PC-3 (cell line): ENCODE measurements around the gene HAUS1. TPM values are rescaled to one million over a fixed set of nuclear protein-coding genes. Genes with fewer than 3 reads are reported as not detected.
A peak's percentile ranks its signal among the peaks of the same experiment; 100 is the strongest.
"Not testable (repeated sequence)": the region's sequence is repeated elsewhere in the genome, so short reads cannot be mapped to it uniquely, and the experiment has no call there.

Source experiments
- ATAC-seq: fragments of 200-7000 bp; cut with Tn5 transposase; 2 replicates; pipeline ENCODE4 v1.9.1; 2020; ENCODE audit warnings: mild to moderate bottlenecking, moderate library complexity
- BruUV-seq: library from RNA; stranded (reverse); fragments of 400-500 nt; replicated peaks from 2 replicates; lab custom pipeline; 2021; lab: Mats Ljungman, UMichigan
- CTCF ChIA-PET: fragments of 300-600 bp; sonication (Branson Sonifier 250); formaldehyde crosslinking; loops from one replicate; lab custom pipeline; 2022; ENCODE audit warnings: antibody characterized with exemption; lab: Charles Lee
- POLR2A ChIA-PET: fragments of 300-600 bp; sonication (Branson Sonifier 250); formaldehyde crosslinking; loops from one replicate; lab custom pipeline; 2022; ENCODE audit warnings: antibody characterized with exemption; ENCODE audit not compliant: unreplicated experiment; lab: Charles Lee
- DNase-seq: peaks from one replicate; pipeline ENCODE4 v3.0.0-alpha.2; 2015
- H2AFZ ChIP-seq: fragments of 300-600 bp; sonication (generic); 2 replicates; pipeline ENCODE4 v1.6.0; 2016; ENCODE audit warnings: antibody characterized with exemption, low read length
- H3F3A ChIP-seq: fragments of 300-600 bp; sonication (generic); one replicate; pipeline ENCODE4 v1.6.0; 2017; ENCODE audit warnings: antibody characterized with exemption, low read length, control low read depth, mild to moderate bottlenecking; ENCODE audit not compliant: unreplicated experiment
- H3K27ac ChIP-seq: fragments of 300-600 bp; sonication (generic); 2 replicates; pipeline ENCODE4 v1.5.1; 2016; ENCODE audit warnings: mild to moderate bottlenecking, low read length
- H3K27me3 ChIP-seq: fragments of 300-600 bp; sonication (generic); 2 replicates; pipeline ENCODE4 v1.6.1; 2016; ENCODE audit warnings: low read length, mixed read lengths
- H3K36me3 ChIP-seq: fragments of 300-600 bp; sonication (generic); 2 replicates; pipeline ENCODE4 v1.6.1; 2016; ENCODE audit warnings: low read depth, mixed run types, low read length, mixed read lengths
- H3K4me1 ChIP-seq: fragments of 300-600 bp; sonication (generic); 2 replicates; pipeline ENCODE4 v1.5.1; 2016; ENCODE audit warnings: low read length; ENCODE audit not compliant: insufficient read depth
- H3K4me2 ChIP-seq: fragments of 300-600 bp; sonication (generic); 2 replicates; pipeline ENCODE4 v1.6.0; 2016; ENCODE audit warnings: low read length
- H3K4me3 ChIP-seq: fragments of 300-600 bp; sonication (generic); 2 replicates; pipeline ENCODE4 v1.5.1; 2016; ENCODE audit warnings: mild to moderate bottlenecking, low read length, mixed read lengths
- H3K79me2 ChIP-seq: fragments of 300-600 bp; sonication (generic); 2 replicates; pipeline ENCODE4 v1.6.1; 2017; ENCODE audit warnings: low read length, mixed read lengths
- H3K9ac ChIP-seq: fragments of 300-600 bp; sonication (generic); 2 replicates; pipeline ENCODE4 v1.6.0; 2016; ENCODE audit warnings: mild to moderate bottlenecking, low read length
- H3K9me2 ChIP-seq: fragments of 300-600 bp; sonication (generic); replicated peaks from 2 replicates; pipeline ENCODE4 v1.6.1; 2016; ENCODE audit warnings: mixed run types, low read length, mixed read lengths
- H3K9me3 ChIP-seq: fragments of 300-600 bp; sonication (generic); 2 replicates; pipeline ENCODE4 v1.6.1; 2016; ENCODE audit warnings: low read length, mixed read lengths
- H4K20me1 ChIP-seq: fragments of 300-600 bp; sonication (generic); 2 replicates; pipeline ENCODE4 v1.6.1; 2016; ENCODE audit warnings: low read length, mixed read lengths
- EZH2 ChIP-seq: fragments of 300-600 bp; sonication (generic); IDR thresholded peaks from one replicate; pipeline ENCODE4 v1.6.1; 2017; ENCODE audit warnings: antibody characterized with exemption, mild to moderate bottlenecking, low read length; ENCODE audit not compliant: unreplicated experiment
- EZH2phosphoT487 ChIP-seq: fragments of 300-600 bp; sonication (generic); IDR thresholded peaks from 2 replicates; pipeline ENCODE4 v1.6.1; 2018; ENCODE audit warnings: mild to moderate bottlenecking, antibody characterized with exemption, low read length, borderline replicate concordance
- intact Hi-C: fragments of 100-400 bp; cut with micrococcal nuclease; formaldehyde crosslinking; loops from 2 replicates; pipeline ENCODE4 v1.9.0; 2023
- total RNA-seq: library from RNA; depleted of rRNA; stranded (reverse); fragments of >200 nt; gene quantifications from 2 replicates; pipeline ENCODE4 v1.2.3, GENCODE V29; 2014
- TF ChIP-seq, protein P1 (sequence below): fragments of 300-600 bp; sonication (generic); conservative IDR thresholded peaks from 2 replicates; pipeline ENCODE4 v1.5.1; 2017; ENCODE audit warnings: antibody characterized with exemption, low read depth, mild to moderate bottlenecking, low read length

The HAUS1 gene
- total RNA-seq, 1 experiment from 2014 or later = 17.7 TPM

DNA sequence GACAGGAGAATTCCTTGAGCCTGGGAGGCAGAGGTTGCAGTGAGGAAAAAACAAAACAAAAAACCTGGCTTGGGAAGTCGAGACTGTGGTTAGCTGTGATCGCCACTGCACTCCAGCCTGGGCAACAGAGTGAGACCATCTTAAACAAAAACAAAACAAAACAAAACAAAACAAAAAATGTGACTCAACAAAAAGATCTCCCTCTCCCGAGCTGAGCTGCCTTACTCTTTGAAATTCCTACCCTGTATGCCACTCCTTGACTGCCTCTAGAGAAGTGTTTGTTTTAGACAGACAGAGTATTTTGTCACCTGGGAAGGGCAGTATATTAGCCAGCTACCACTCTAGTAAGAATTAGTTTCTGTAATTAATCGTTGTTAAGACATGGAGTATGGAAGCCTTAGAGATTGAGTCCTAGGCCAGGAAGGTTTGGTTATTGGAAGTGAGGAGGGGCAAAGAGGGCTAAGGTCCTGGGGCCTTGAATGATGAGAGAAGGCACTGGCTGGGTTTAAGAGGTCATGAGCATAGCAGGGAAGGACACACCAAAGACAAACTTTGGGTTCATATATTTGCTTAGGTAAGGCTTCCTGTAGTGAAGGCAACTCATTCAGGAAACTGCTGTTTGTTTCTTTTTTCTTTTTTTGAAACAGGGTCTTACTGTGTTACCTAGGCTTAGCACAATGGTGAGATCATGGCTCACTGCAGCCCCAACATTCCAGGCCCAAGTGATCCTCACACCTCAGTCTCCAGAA is 56.0 kb downstream of the HAUS1 start:
- no peak for TF ChIP-seq EZH2phosphoT487
- TF ChIP-seq, protein P1, sequence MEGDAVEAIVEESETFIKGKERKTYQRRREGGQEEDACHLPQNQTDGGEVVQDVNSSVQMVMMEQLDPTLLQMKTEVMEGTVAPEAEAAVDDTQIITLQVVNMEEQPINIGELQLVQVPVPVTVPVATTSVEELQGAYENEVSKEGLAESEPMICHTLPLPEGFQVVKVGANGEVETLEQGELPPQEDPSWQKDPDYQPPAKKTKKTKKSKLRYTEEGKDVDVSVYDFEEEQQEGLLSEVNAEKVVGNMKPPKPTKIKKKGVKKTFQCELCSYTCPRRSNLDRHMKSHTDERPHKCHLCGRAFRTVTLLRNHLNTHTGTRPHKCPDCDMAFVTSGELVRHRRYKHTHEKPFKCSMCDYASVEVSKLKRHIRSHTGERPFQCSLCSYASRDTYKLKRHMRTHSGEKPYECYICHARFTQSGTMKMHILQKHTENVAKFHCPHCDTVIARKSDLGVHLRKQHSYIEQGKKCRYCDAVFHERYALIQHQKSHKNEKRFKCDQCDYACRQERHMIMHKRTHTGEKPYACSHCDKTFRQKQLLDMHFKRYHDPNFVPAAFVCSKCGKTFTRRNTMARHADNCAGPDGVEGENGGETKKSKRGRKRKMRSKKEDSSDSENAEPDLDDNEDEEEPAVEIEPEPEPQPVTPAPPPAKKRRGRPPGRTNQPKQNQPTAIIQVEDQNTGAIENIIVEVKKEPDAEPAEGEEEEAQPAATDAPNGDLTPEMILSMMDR = no peak
- TF ChIP-seq EZH2 = no peak
- CTCF ChIA-PET = interaction anchor here (1.0 kb wide), 1 partner anchor 13 kb away, joined by 6 read pairs; a partner anchor contains a TSS
- Histone ChIP-seq H3K79me2 (no peaks in the 10 kb centered on the region), H2AFZ (no peak overlapping the region), H3K36me3 (no peaks in the 10 kb centered on the region), H3K4me1 (peaks cover 8% of the 10 kb centered on the region), H3K4me2 (no peak overlapping the region), H3K4me3 (no peak overlapping the region), H3F3A (no peaks in the 10 kb centered on the region), H3K27me3 (no peaks in the 10 kb centered on the region), H3K9me2 (no peaks in the 10 kb centered on the region), H3K27ac (no peak overlapping the region), H4K20me1 (no peaks in the 10 kb centered on the region), H3K9me3 (no peaks in the 10 kb centered on the region), H3K9ac (no peak overlapping the region)
- no peak for DNase-seq
- ATAC-seq = peak; percentile 68
- intact Hi-C loops = no loop called here
- BruUV-seq = no TSS peak
- POLR2A ChIA-PET = no interaction called here

DNA sequence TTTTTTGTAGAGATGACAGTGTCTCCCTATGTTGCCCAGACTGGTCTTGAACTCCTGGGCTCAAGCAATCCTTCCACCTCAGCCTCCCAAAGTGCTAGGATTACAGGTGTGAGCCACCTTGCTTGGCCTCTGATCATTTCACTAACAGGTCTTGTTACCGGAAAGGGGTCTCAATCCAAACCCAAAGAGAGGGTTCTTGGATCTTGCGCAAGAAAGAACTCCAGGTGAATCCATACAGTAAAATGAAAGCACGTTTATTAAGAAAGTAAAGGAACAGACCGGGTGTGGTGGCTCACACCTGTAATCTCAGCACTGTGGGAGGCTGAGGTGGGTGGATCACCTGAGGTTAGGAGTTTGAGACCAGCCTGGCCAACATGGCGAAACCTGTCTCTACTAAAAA is 56.7 kb downstream of the HAUS1 start:
- POLR2A ChIA-PET, H3K27ac ChIP-seq: not testable (repeated sequence)
- CTCF ChIA-PET = interaction anchor here (1.0 kb wide), 1 partner anchor 13 kb away, joined by 6 read pairs; a partner anchor contains a TSS

DNA sequence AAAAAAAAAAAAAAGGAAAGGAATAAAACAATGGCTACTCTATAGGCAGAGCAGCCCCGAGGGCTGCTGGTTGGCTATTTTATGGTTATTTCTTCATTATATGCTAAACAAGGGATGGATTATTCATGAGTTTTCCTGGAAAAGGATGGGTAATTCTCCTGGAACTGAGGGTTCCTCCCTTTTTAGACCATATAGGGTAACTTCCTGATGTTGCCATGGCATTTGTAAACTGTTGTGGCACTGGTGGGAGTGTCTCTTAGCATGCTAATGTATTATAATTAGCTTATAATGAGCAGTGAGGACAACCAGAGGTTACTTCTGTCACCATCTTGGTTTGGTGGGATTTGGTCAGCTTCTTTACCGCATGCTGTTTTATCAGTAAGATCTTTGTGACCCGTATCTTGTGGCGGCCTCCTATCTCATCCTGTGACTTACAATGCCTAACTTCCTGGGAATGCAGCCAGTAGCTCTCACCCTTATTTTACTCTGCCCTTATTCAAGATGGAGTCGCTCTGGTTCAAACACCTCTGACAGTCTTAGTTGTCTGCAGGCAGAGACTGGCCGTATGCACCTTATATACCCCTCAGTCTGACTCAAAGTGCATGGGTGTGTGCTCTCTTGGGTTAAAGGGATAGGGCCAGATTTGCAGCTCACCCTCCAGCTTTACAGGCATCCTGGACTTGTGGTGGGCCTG is 57.7 kb downstream of the HAUS1 start:
- no peaks in the 10 kb centered on the region for H3K9me2 ChIP-seq
- ATAC-seq = no peak
- TF ChIP-seq, protein P1 = no peak
- no peak for TF ChIP-seq EZH2phosphoT487
- no peak for TF ChIP-seq EZH2
- BruUV-seq = no TSS peak
- H2AFZ ChIP-seq = no peak overlapping the region
- H3K4me2 ChIP-seq = no peak overlapping the region
- no peak overlapping the region for H3K4me3 ChIP-seq
- no peaks in the 10 kb centered on the region for H4K20me1 ChIP-seq
- H3K27me3 ChIP-seq = no peaks in the 10 kb centered on the region
- intact Hi-C loops = no loop called here
- CTCF ChIA-PET = interaction anchor here (0.9 kb wide), 1 partner anchor 497 kb away, joined by 3 read pairs; no protein-coding TSS in a partner anchor
- no peaks in the 10 kb centered on the region for H3K79me2 ChIP-seq
- H3K4me1 ChIP-seq = no peaks in the 10 kb centered on the region
- no peaks in the 10 kb centered on the region for H3K9me3 ChIP-seq
- H3F3A ChIP-seq = no peaks in the 10 kb centered on the region
- POLR2A ChIA-PET = no interaction called here
- no peak overlapping the region for H3K9ac ChIP-seq
- no peak for DNase-seq
- H3K36me3 ChIP-seq = no peaks in the 10 kb centered on the region
- no peak overlapping the region for H3K27ac ChIP-seq

More for the DNA sequence above, 56.7 kb downstream of the HAUS1 start:
- H3K27me3 ChIP-seq, H3K79me2 ChIP-seq, intact Hi-C loops, DNase-seq, H3K9me3 ChIP-seq, H3K4me1 ChIP-seq, H4K20me1 ChIP-seq, H3K9me2 ChIP-seq, H3F3A ChIP-seq, H2AFZ ChIP-seq, H3K36me3 ChIP-seq, H3K4me2 ChIP-seq, H3K4me3 ChIP-seq, ATAC-seq, H3K9ac ChIP-seq, BruUV-seq: not testable (repeated sequence)
